H1 (cell line): ENCODE results near the gene LEMD2. TPM values are rescaled to one million over a fixed set of nuclear protein-coding genes. Genes with fewer than 3 reads are reported as not detected.

Experiments
- BCL11A ChIP-seq, 2 experiments: IDR thresholded peaks; one replicate each; pipeline ENCODE4 v1.6.1; 2011; ENCODE audit warnings: low read depth in 2 of 2, low read length in 2 of 2, mild to moderate bottlenecking in 2 of 2
- CBX5 ChIP-seq: fragments of 300-800, 300-1000 bp; sonication (generic); IDR thresholded peaks from 2 replicates; pipeline ENCODE4 v1.7.1; 2016; ENCODE audit warnings: antibody characterized with exemption, low read length, low read depth
- CTBP2 ChIP-seq: IDR thresholded peaks from 2 replicates; pipeline ENCODE4 v1.7.0; 2011; ENCODE audit warnings: borderline replicate concordance, mild to moderate bottlenecking, moderate library complexity, mixed read lengths, low read length; ENCODE audit not compliant: insufficient read depth, insufficient read length
- POLR2AphosphoS5 ChIP-seq: IDR thresholded peaks from 2 replicates; pipeline ENCODE4 v1.6.1; 2011; ENCODE audit warnings: low read depth, low read length
- POU5F1 ChIP-seq: IDR thresholded peaks from 2 replicates; pipeline ENCODE4 v1.6.1; 2011; ENCODE audit warnings: low read depth, mild to moderate bottlenecking, low read length, moderate library complexity
- RBBP5 ChIP-seq: IDR thresholded peaks from 2 replicates; pipeline ENCODE4 v1.7.1; 2012; ENCODE audit warnings: low read depth, mild to moderate bottlenecking, inconsistent platforms, low read length, moderate library complexity, borderline replicate concordance
- TAF1 ChIP-seq: IDR thresholded peaks from 2 replicates; pipeline ENCODE4 v1.6.1; 2011; ENCODE audit warnings: mild to moderate bottlenecking, low read depth, low read length
- TBP ChIP-seq: IDR thresholded peaks from 2 replicates; pipeline ENCODE4 v1.6.1; 2011; ENCODE audit warnings: low read depth, low read length, improper control_type of control experiment
- polyA plus RNA-seq, 7 experiments: library from polyadenylated mRNA; depleted of rRNA in 3 of 7; stranded (reverse) in 5 of 7; unstranded in 2 of 7; fragments of >200 nt in 5 of 7; fragments of 200-250 nt in 2 of 7; gene quantifications; 1 replicate in 5 of 7; 2 replicates in 1 of 7; 4 replicates in 1 of 7; pipeline versions ENCODE4 v1.2.1 to v1.2.3, GENCODE V29; 2011 to 2013; ENCODE audit warnings: missing spikeins in 2 of 7, mixed read lengths in 2 of 7
- total RNA-seq: library from RNA; stranded (reverse); fragmentation: NEBNext Ultra II Directional; extraction: Animal tissue kit (Norgen Biotek cat#: 25700); gene quantifications from 2 replicates; pipeline ENCODE4 v1.2.1, GENCODE V29; 2021
- TF ChIP-seq, protein P1 (sequence below): fragments of 300-600 bp; sonication (generic); IDR thresholded peaks from 2 replicates; pipeline ENCODE4 v1.7.1; 2012; ENCODE audit warnings: low read length, moderate library complexity, mild to moderate bottlenecking, inconsistent platforms; ENCODE audit not compliant: insufficient replicate concordance
- TF ChIP-seq, protein P2 (sequence below): IDR thresholded peaks from 2 replicates; pipeline ENCODE4 v1.6.1; 2012; ENCODE audit warnings: low read length, inconsistent platforms

Gene LEMD2
- total and polyA plus RNA-seq, 2 of the 8 experiments (the other 6 are each of a cell fraction or from before 2014, with no cell fraction given), result 32.7 to 57.3 TPM

DNA sequence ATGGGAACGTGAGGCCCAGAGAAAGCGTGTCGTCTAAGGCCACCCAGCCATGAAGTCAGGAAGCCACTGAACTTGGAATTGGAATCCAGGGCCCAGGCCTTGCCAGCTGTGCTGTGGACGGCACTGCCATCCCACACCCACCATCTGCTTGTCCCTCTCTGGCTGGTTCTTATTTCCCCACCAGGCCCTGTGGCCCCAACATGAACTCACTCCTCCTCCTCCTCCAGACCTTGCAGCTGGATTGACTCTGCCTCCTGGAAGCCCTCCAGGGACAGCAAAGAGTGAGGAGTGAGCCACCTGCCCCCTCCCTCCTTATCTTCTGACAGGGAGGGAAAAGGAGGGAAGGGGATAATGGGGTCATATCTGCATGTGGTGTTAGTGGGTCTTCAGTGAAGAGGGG lies 26.2 kb downstream of the LEMD2 start (continued):
- TF ChIP-seq, protein P1, sequence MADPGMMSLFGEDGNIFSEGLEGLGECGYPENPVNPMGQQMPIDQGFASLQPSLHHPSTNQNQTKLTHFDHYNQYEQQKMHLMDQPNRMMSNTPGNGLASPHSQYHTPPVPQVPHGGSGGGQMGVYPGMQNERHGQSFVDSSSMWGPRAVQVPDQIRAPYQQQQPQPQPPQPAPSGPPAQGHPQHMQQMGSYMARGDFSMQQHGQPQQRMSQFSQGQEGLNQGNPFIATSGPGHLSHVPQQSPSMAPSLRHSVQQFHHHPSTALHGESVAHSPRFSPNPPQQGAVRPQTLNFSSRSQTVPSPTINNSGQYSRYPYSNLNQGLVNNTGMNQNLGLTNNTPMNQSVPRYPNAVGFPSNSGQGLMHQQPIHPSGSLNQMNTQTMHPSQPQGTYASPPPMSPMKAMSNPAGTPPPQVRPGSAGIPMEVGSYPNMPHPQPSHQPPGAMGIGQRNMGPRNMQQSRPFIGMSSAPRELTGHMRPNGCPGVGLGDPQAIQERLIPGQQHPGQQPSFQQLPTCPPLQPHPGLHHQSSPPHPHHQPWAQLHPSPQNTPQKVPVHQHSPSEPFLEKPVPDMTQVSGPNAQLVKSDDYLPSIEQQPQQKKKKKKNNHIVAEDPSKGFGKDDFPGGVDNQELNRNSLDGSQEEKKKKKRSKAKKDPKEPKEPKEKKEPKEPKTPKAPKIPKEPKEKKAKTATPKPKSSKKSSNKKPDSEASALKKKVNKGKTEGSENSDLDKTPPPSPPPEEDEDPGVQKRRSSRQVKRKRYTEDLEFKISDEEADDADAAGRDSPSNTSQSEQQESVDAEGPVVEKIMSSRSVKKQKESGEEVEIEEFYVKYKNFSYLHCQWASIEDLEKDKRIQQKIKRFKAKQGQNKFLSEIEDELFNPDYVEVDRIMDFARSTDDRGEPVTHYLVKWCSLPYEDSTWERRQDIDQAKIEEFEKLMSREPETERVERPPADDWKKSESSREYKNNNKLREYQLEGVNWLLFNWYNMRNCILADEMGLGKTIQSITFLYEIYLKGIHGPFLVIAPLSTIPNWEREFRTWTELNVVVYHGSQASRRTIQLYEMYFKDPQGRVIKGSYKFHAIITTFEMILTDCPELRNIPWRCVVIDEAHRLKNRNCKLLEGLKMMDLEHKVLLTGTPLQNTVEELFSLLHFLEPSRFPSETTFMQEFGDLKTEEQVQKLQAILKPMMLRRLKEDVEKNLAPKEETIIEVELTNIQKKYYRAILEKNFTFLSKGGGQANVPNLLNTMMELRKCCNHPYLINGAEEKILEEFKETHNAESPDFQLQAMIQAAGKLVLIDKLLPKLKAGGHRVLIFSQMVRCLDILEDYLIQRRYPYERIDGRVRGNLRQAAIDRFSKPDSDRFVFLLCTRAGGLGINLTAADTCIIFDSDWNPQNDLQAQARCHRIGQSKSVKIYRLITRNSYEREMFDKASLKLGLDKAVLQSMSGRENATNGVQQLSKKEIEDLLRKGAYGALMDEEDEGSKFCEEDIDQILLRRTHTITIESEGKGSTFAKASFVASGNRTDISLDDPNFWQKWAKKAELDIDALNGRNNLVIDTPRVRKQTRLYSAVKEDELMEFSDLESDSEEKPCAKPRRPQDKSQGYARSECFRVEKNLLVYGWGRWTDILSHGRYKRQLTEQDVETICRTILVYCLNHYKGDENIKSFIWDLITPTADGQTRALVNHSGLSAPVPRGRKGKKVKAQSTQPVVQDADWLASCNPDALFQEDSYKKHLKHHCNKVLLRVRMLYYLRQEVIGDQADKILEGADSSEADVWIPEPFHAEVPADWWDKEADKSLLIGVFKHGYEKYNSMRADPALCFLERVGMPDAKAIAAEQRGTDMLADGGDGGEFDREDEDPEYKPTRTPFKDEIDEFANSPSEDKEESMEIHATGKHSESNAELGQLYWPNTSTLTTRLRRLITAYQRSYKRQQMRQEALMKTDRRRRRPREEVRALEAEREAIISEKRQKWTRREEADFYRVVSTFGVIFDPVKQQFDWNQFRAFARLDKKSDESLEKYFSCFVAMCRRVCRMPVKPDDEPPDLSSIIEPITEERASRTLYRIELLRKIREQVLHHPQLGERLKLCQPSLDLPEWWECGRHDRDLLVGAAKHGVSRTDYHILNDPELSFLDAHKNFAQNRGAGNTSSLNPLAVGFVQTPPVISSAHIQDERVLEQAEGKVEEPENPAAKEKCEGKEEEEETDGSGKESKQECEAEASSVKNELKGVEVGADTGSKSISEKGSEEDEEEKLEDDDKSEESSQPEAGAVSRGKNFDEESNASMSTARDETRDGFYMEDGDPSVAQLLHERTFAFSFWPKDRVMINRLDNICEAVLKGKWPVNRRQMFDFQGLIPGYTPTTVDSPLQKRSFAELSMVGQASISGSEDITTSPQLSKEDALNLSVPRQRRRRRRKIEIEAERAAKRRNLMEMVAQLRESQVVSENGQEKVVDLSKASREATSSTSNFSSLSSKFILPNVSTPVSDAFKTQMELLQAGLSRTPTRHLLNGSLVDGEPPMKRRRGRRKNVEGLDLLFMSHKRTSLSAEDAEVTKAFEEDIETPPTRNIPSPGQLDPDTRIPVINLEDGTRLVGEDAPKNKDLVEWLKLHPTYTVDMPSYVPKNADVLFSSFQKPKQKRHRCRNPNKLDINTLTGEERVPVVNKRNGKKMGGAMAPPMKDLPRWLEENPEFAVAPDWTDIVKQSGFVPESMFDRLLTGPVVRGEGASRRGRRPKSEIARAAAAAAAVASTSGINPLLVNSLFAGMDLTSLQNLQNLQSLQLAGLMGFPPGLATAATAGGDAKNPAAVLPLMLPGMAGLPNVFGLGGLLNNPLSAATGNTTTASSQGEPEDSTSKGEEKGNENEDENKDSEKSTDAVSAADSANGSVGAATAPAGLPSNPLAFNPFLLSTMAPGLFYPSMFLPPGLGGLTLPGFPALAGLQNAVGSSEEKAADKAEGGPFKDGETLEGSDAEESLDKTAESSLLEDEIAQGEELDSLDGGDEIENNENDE, result no peak
- TF ChIP-seq, protein P2, sequence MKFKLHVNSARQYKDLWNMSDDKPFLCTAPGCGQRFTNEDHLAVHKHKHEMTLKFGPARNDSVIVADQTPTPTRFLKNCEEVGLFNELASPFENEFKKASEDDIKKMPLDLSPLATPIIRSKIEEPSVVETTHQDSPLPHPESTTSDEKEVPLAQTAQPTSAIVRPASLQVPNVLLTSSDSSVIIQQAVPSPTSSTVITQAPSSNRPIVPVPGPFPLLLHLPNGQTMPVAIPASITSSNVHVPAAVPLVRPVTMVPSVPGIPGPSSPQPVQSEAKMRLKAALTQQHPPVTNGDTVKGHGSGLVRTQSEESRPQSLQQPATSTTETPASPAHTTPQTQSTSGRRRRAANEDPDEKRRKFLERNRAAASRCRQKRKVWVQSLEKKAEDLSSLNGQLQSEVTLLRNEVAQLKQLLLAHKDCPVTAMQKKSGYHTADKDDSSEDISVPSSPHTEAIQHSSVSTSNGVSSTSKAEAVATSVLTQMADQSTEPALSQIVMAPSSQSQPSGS, result no peak
- TF ChIP-seq POU5F1 (no peak), TAF1 (no peak), CBX5 (no peak), RBBP5 (no peak), CTBP2 (no peak), BCL11A (IDR thresholded peaks at IDR 0.05; ENCODE audit: low read depth in 2 of 2, low read length in 2 of 2) (no peak), TBP (no peak), POLR2AphosphoS5 (no peak)
